Measurements from ENCODE around the gene ARPC4. TPM values are rescaled to one million over a fixed set of nuclear protein-coding genes. Genes with fewer than 3 reads are reported as not detected.

ARPC4 gene
- total RNA-seq, 6 experiments from 2014 or later: 42.0 to 80.3 (median 57.3) TPM

- intact Hi-C loops (cut with DNase I): no loop called here
- Histone ChIP-seq H3K36me3 (peaks cover 0 to 46% (median 20%) of the 10 kb centered on the region in 4 donors), H3K27ac (peak overlapping the region; percentile 57 to 83 (median 82)), H3K4me1 (peaks cover 0 to 24% (median 17%) of the 10 kb centered on the region in 4 donors), H3K27me3 (no peaks in the 10 kb centered on the region), H3K9me3 (no peaks in the 10 kb centered on the region), H3K4me3 (no peak overlapping the region)
- 38% methylated on average over 3 of the region's 3 CpGs for WGBS (ENCODE audit: insufficient coverage, low coverage, low lambda C conversion rate, missing lambda C conversion rate)
- no peak for TF ChIP-seq POLR2A (IDR thresholded peaks at IDR 0.05)
- TF ChIP-seq, protein P1, sequence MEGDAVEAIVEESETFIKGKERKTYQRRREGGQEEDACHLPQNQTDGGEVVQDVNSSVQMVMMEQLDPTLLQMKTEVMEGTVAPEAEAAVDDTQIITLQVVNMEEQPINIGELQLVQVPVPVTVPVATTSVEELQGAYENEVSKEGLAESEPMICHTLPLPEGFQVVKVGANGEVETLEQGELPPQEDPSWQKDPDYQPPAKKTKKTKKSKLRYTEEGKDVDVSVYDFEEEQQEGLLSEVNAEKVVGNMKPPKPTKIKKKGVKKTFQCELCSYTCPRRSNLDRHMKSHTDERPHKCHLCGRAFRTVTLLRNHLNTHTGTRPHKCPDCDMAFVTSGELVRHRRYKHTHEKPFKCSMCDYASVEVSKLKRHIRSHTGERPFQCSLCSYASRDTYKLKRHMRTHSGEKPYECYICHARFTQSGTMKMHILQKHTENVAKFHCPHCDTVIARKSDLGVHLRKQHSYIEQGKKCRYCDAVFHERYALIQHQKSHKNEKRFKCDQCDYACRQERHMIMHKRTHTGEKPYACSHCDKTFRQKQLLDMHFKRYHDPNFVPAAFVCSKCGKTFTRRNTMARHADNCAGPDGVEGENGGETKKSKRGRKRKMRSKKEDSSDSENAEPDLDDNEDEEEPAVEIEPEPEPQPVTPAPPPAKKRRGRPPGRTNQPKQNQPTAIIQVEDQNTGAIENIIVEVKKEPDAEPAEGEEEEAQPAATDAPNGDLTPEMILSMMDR (IDR thresholded peaks at IDR 0.05): no peak
- ATAC-seq: peak in 3 of 4 donors; percentile 41 to 51 (median 48)
- DNase-seq: no peak
Observed at GRCh38 chr3:9781978-9782603, 10.8 kb upstream of the ARPC4 start.

DNA sequence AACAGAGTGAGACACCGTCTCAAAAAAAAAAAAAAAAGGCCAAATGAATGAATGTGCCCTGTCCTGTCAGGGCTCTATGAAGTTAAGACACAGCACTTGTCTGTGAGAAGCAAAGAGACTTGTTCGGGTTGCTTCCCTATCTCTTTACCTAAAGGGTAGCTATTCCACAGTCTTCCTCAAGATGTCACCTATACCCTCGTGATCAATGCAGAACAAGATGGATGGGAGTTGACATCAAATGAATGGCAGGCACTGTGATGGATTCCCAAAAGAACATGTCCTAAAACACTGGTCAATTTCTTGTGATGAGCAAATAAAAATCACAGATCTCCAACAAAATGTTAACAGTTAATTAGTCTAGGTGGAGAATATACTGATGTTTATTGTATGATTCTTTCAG is 10.1 kb upstream of the ARPC4 start:
- Histone ChIP-seq H3K4me3 (no peak overlapping the region), H3K27me3 (no peaks in the 10 kb centered on the region), H3K9me3 (no peaks in the 10 kb centered on the region), H3K36me3 (peaks cover 0 to 48% (median 22%) of the 10 kb centered on the region in 4 donors), H3K4me1 (peaks cover 0 to 24% (median 17%) of the 10 kb centered on the region in 4 donors), H3K27ac (peak overlapping the region in 1 of 3 donors; percentile 57)
- DNase-seq (no peak), ATAC-seq (peak in 1 of 4 donors; percentile 17)
- intact Hi-C loops (cut with DNase I): no loop called here
- TF ChIP-seq, protein P1 (IDR thresholded peaks at IDR 0.05): peak in 2 of 4 donors; percentile 20 to 26
- TF ChIP-seq POLR2A (IDR thresholded peaks at IDR 0.05): no peak
- WGBS (ENCODE audit: insufficient coverage, low coverage, low lambda C conversion rate, missing lambda C conversion rate): 39% methylated on average over 3 of the region's 3 CpGs

DNA sequence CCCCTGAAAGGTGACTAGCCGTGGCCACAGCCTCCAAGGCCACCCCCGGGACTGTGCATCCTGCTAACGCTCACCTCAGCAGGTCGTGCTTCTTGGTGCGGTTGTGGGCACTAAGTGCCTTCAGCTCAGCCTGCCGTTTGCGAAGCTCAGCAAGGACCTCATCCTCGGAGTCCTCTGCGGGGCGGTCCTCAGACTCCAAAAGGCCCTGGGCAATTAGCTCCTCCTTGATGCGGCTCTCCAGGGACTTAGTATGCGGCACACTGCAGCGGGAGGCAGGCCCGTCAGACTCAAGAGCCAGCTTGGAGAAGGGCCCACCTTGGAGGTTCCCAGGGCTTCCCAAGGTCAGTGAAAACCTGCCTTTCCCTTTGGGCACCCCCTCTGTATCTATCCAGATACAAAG is 8.9 kb upstream of the ARPC4 start:
- Histone ChIP-seq H3K4me1 (peaks cover 0 to 24% (median 17%) of the 10 kb centered on the region in 4 donors), H3K4me3 (no peak overlapping the region), H3K36me3 (peaks cover 0 to 53% (median 24%) of the 10 kb centered on the region in 4 donors), H3K27ac (no peak overlapping the region), H3K9me3 (no peaks in the 10 kb centered on the region), H3K27me3 (no peaks in the 10 kb centered on the region)
- no peak for ATAC-seq
- no CpG with 5 or more reads among the region's 14 CpGs for WGBS (ENCODE audit: insufficient coverage, low coverage, low lambda C conversion rate, missing lambda C conversion rate)
- TF ChIP-seq POLR2A (IDR thresholded peaks at IDR 0.05): no peak
- TF ChIP-seq, protein P1 (IDR thresholded peaks at IDR 0.05): no peak
- DNase-seq: no peak
- intact Hi-C loops (cut with DNase I): no loop called here

DNA sequence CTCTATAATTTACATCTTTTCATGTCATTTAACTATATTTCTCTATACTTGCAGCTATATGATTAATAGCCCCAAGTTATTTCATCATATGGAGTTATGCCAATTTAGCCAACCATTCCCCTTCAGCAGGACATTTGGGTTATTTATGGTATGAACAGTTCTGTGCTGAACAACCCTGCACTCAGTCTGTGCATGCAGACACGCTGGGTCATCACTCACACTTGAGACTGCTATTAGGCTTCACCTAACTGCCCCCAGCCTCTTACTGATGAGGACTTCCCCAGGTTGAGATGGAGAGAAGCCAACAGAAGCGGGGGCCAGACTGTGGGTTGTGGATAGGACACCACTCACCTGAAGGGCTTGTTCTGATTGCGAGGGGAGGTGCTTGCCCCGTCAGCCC is 7.9 kb upstream of the ARPC4 start:
- Histone ChIP-seq H3K27ac (no peak overlapping the region), H3K27me3 (no peaks in the 10 kb centered on the region), H3K4me3 (no peak overlapping the region), H3K9me3 (no peaks in the 10 kb centered on the region), H3K36me3 (peaks cover 0 to 62% (median 28%) of the 10 kb centered on the region in 4 donors), H3K4me1 (peaks cover 0 to 24% (median 17%) of the 10 kb centered on the region in 4 donors)
- WGBS (ENCODE audit: insufficient coverage, low coverage, low lambda C conversion rate, missing lambda C conversion rate): no CpG with 5 or more reads among the region's 4 CpGs
- intact Hi-C loops (cut with DNase I): no loop called here
- TF ChIP-seq, protein P1 (IDR thresholded peaks at IDR 0.05): no peak
- TF ChIP-seq POLR2A (IDR thresholded peaks at IDR 0.05): no peak
- DNase-seq (no peak), ATAC-seq (no peak)
